ENCODE data around the gene LAMA5.

The LAMA5 gene

GRCh38 chr20:62356589-62357186, 10.4 kb downstream of the LAMA5 start:
- no peak for DNase-seq

GRCh38 chr20:62355878-62356588, 11.1 kb downstream of the LAMA5 start:
- no peak for DNase-seq

- DNase-seq = no peak
Measured at GRCh38 chr20:62355516-62355877, 11.6 kb downstream of the LAMA5 start.

- DNase-seq = no peak
Measured at GRCh38 chr20:62354811-62355341, 12.2 kb downstream of the LAMA5 start.

DNA sequence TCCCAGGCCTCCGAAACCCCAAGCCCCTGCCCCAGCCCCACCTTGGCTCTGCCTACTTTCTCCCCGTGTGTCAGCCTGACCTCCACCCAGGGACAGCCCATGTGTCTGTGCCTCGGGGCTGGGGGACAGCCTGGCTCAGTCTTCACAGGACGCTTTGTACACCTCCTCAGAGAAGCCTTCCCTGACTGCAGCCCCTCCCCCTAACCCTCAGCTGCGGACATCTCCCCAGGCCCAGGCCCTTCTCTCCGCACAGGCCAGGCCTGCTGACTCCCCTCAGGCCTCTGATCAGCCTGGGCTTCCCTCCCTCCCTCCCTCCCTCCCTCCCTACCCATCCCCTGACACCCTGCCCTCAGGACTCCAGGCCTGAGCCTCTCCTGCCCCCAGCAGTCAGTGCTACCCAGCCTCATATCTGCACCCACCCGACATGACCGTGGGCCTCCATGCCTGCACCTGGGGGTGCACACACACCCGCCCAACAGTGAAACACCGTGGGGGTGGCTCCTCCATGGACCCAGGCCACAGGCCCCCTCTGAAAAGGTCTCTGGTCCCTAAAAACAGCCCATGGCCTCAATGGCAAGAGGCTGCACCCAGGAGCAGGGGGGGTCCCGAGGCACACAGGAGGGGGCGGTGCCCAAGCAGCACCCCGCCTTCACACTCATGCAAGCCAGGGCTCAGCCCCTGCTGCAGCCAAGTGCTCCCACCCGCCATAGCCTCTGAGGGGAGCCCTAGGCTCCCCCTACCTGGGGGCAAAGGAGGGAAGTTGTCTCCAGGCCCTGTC, 12.9 kb downstream of the LAMA5 start:
- DNase-seq = no peak

- DNase-seq = no peak
Measured at GRCh38 chr20:62353289-62354030, 13.7 kb downstream of the LAMA5 start.

DNA sequence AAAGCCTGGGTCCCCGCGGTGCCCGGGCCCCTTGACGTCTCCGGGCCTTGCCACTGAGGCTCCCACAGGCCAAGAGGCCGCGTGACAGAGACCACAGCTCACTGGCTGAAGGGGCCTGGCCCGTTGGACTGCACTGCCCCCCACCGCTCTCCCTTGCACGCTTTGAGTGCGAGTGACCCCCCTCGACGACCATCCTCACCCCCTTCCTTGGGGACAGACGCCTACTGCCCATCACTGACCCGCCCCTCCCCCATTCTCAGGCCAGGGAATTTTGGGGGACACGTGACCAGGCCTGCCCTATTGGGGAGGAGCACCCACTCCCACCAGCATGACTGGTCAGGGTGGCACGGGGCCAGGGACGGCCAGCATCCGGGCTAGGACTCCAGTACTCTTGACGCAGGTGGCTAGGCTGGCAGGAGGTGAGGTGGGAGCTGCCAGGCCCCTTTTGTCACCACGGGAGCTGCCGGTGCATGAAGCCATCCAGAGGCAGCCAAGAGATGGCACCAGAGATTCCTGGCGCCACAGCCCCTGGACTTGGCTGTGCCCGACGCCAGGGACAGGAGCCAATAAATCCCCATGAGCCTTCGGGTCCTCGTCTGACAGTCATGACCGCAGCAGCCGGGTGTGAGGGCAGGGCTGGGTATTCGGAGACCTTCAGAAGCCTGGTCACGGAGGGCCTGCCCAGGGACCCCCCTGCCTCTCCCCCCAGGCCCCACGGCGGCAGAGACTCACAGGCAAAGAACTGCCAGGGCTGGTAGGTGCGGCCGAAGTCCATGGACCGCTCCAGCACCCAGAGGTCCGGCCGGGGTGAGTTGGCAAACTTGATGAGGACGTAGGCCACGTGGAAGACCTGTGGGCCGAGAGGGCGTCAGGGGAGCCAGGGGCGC, 14.5 kb downstream of the LAMA5 start:
- no peak for DNase-seq

GRCh38 chr20:62351469-62352401, 15.4 kb downstream of the LAMA5 start:
- DNase-seq = no peak

DNA sequence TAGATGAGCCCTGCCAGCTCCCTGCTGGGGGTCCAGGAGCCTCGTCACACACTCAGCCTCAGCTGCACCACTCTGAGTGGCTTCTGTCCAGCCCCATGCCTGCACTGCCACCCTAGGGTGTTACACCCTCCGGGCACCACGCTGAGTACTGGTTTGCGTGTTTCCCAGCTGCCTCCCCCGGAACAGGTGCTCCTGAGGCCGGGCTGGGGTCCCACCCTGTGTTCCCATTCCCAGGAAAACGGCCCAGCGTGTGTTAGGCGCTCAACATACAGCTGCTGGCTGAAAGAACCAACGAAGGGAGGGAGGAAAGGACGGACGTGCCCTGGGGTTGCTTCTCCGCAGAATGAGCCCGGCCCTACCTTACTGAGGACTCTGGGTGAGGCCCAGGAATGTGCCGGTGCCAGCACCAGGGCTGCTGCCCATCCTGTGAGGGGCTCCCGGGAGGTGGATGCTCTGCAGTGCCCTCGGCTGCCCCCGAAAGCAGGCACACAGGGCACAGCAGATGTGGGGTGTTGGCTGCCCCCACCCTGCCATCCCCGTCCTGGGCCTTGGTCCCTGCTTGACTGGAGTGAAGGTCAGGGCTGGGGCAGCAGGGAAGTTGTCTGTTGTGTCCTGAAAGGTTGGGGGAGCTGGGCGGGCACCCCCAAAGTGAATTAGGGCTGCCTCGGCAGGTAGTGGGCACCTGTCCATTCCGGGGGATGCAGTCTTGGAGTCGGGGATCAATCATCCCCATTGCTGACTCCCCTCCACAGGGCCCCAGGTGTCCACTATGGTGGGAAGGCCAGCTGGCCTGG, 16.3 kb downstream of the LAMA5 start:
- DNase-seq = no peak

GRCh38 chr20:62350098-62350628, 16.9 kb downstream of the LAMA5 start:
- no peak for DNase-seq

GRCh38 chr20:62349556-62350097, 17.5 kb downstream of the LAMA5 start:
- DNase-seq = no peak

DNA sequence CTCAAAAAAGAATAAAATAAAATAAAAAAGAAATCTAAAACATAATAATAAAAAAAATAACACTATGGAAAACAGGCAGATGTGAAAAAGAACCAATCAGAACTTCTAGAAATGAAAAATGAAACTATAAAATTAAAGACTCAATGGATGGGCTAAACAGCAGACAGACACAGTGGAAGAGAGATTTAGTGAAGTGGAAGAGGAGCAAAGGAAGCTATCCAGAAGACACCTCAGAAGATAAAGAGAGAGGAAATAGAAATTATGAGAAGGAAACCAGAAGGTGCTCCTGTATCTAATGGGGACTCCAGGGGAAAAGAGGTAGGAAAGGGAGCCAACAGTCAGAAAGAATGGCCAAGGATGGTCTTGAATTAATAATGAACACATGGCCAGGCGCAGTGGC, 18.5 kb downstream of the LAMA5 start:
- no peak for DNase-seq

- no peak for DNase-seq
Measured at GRCh38 chr20:62347445-62347844, 19.7 kb downstream of the LAMA5 start.

- no peak for DNase-seq
Measured at GRCh38 chr20:62347151-62347404, 20.0 kb downstream of the LAMA5 start.

- no peak for DNase-seq
Measured at GRCh38 chr20:62346398-62347150, 20.5 kb downstream of the LAMA5 start.

- no peak for DNase-seq
Measured at GRCh38 chr20:62345681-62346370, 21.3 kb downstream of the LAMA5 start.

DNA sequence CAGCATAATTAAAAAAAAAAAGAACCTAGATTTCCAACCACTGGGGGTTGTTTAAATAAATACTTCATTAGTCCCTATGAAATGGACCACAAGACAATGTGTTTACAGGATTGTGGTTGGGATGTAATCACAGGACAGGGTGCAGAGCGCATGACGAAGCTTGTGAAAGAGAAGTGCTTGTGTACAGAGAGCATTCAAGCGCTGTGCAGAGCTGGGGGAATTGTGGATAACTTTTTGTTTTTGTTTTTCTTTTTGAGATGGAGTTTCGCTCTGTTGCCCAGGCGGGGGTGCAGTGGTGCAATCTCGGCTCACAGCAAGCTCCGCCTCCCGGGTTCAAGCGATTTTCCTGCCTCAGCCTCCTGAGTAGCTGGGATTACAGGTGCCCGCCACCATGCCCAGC, 22.3 kb downstream of the LAMA5 start:
- no peak for DNase-seq

DNA sequence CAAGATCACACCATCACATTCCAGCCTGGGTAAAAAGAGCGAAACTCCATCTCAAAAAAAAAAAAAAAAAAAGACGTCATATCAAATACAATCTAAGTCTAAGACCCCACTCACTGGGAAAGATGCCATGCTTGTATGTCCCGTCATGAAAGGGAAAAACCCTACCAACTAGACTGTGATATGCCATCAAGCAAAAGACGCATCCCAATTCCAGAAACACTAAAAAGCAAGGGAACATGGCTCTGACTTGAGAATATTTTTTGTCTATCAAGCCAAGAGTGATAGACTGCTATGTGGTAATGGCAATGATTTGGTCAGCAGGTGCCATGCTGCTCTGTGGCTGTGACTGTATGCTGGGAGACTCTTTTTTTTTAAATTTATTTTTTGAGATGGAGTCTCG, 23.0 kb downstream of the LAMA5 start:
- DNase-seq = no peak

Measured in CD4-positive, alpha-beta T cell treated with Interferon alpha-2 for 1 hour (primary cell).